Measurements from ENCODE around the gene DIAPH2.

- TF ChIP-seq CTCF (IDR thresholded peaks at IDR 0.05) (no peak), POLR2A (IDR thresholded peaks at IDR 0.05) (no peak)
Observed at GRCh38 chrX:97267396-97268181, 582.9 kb downstream of the DIAPH2 start.
